ENCODE measurements around the gene RET. TPM values are rescaled to one million over a fixed set of nuclear protein-coding genes. Genes with fewer than 3 reads are reported as not detected.

Gene RET
- total RNA-seq, 2 donors from 2014 or later: 0.14 TPM; not detected in 1

DNA sequence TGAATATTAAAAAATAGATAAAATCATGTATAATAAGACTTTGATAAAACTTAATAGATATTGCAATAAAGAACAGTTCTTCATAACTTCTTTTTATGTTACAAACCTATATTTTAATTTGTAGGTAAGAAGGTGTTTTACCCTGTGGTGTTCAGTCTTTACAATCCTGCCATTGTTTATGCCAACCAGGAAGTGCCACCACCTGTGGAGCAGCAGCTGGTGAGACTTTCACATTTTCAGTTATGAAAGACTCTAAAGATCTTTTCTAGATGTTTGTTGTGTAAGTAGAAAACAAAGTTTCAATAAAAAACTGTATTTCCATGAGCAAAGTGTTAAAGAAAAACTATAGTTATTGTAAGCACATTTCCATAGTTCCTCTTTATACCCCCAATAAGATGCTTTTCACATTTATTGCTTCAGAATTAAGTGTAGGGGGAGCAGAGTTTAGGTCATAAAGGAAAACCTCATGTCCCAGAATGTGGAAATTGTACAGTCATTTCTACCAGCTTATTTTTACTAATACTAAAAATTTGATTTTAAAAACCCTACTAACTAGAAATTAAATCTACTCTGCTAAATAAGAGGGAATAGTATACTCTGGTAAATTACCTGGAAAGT, 90.1 kb downstream of the RET start:
- H3K36me3 ChIP-seq: peaks cover 15% of the 10 kb centered on the region

DNA sequence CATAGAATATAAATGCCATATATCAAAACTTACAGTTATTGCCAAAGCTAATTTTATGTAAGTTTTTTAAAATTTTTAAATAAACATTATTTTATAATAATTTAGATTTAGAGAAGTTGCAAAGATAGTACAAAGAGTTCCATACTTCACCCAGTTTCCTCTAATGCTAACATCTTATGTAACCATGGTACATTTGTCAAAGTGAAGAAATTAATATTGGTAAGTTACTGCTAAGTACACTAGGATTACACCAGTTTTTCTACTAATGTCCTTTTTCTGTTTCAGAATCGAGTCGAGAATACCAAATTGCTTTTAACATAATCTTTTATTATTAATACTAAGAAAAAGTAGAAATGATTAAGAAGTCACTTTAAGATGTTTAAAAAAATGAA, 90.6 kb downstream of the RET start:
- ATAC-seq (ENCODE audit: insufficient number of reproducible peaks, low FRiP score, low read depth) (no peak), DNase-seq (ENCODE audit: low spot score) (no peak)
- Histone ChIP-seq H3K36me3 (peaks cover 10% of the 10 kb centered on the region), H3K27me3 (replicated peaks; ENCODE audit: insufficient read depth) (no peaks in the 10 kb centered on the region), H3K4me1 (ENCODE audit: control insufficient read depth in 1 of 2, low read depth in 2 of 2) (no peaks in the 10 kb centered on the region), H3K27ac (no peak overlapping the region), H3K9me3 (no peaks in the 10 kb centered on the region), H3K4me3 (no peak overlapping the region)
- TF ChIP-seq, protein P1, sequence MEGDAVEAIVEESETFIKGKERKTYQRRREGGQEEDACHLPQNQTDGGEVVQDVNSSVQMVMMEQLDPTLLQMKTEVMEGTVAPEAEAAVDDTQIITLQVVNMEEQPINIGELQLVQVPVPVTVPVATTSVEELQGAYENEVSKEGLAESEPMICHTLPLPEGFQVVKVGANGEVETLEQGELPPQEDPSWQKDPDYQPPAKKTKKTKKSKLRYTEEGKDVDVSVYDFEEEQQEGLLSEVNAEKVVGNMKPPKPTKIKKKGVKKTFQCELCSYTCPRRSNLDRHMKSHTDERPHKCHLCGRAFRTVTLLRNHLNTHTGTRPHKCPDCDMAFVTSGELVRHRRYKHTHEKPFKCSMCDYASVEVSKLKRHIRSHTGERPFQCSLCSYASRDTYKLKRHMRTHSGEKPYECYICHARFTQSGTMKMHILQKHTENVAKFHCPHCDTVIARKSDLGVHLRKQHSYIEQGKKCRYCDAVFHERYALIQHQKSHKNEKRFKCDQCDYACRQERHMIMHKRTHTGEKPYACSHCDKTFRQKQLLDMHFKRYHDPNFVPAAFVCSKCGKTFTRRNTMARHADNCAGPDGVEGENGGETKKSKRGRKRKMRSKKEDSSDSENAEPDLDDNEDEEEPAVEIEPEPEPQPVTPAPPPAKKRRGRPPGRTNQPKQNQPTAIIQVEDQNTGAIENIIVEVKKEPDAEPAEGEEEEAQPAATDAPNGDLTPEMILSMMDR (IDR thresholded peaks at IDR 0.05): no peak

More for the DNA sequence above, 90.1 kb downstream of the RET start:
- no peak for ATAC-seq (ENCODE audit: insufficient number of reproducible peaks, low FRiP score, low read depth)
- TF ChIP-seq, protein P1 (IDR thresholded peaks at IDR 0.05): no peak
- Histone ChIP-seq H3K27me3 (replicated peaks; ENCODE audit: insufficient read depth) (no peaks in the 10 kb centered on the region), H3K9me3 (no peaks in the 10 kb centered on the region), H3K4me1 (ENCODE audit: control insufficient read depth in 1 of 2, low read depth in 2 of 2) (no peaks in the 10 kb centered on the region), H3K27ac (no peak overlapping the region), H3K4me3 (no peak overlapping the region)
- DNase-seq (ENCODE audit: low spot score): no peak

DNA sequence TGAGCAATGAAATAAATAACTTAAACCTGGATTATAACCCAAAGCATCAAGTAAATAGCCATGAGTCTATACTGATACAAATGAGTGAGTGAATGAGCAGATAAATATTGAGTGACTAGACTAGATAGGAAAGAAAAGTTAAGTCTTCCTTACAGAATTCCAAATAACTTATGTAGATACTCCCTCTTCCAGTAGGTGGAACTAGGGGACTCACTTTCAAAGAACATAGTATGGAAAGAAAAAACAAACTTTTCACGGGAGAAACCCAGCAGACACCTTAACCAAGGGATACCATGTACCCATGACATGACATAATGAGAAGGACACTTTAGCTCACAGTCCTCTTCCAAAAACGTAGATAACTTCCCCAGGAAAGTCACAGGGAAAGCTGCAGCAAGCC, 93.6 kb downstream of the RET start:
- no peaks in the 10 kb centered on the region for H3K27me3 ChIP-seq (replicated peaks; ENCODE audit: insufficient read depth)
- H3K27ac ChIP-seq: no peak overlapping the region
- no peak overlapping the region for H3K4me3 ChIP-seq
- ATAC-seq (ENCODE audit: insufficient number of reproducible peaks, low FRiP score, low read depth) (no peak), DNase-seq (ENCODE audit: low spot score) (no peak)
- peaks cover 4% of the 10 kb centered on the region for H3K36me3 ChIP-seq
- TF ChIP-seq, protein P1 (IDR thresholded peaks at IDR 0.05): no peak
- no peaks in the 10 kb centered on the region for H3K9me3 ChIP-seq
- no peaks in the 10 kb centered on the region for H3K4me1 ChIP-seq (ENCODE audit: control insufficient read depth in 1 of 2, low read depth in 2 of 2)

DNA sequence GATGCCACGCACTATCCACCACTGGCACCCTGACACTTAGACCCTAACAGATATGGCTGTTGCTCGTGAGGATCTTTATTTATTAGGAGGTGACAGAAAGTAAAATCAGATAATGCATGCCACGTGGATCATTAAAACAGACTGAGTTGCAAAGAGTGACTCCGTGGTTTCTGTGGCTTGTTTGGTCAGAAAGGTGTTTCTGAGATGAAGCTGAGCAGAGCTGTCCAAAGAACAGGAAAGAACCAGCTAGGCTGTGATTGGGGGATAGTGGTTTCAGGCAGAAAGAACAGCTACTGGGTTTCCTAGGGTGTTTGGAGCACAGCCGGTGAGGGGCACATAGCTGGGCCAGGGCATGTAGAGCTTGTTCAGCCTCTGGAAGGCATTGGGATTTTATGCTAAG, 95.8 kb downstream of the RET start:
- DNase-seq (ENCODE audit: low spot score) (no peak), ATAC-seq (ENCODE audit: insufficient number of reproducible peaks, low FRiP score, low read depth) (no peak)
- H3K9me3 ChIP-seq: no peaks in the 10 kb centered on the region
- TF ChIP-seq, protein P1 (IDR thresholded peaks at IDR 0.05): no peak
- H3K4me1 ChIP-seq (ENCODE audit: control insufficient read depth in 1 of 2, low read depth in 2 of 2): no peaks in the 10 kb centered on the region
- H3K27ac ChIP-seq: no peak overlapping the region
- H3K36me3 ChIP-seq: peaks cover 16% of the 10 kb centered on the region
- H3K27me3 ChIP-seq (replicated peaks; ENCODE audit: insufficient read depth): no peaks in the 10 kb centered on the region
- no peak overlapping the region for H3K4me3 ChIP-seq

DNA sequence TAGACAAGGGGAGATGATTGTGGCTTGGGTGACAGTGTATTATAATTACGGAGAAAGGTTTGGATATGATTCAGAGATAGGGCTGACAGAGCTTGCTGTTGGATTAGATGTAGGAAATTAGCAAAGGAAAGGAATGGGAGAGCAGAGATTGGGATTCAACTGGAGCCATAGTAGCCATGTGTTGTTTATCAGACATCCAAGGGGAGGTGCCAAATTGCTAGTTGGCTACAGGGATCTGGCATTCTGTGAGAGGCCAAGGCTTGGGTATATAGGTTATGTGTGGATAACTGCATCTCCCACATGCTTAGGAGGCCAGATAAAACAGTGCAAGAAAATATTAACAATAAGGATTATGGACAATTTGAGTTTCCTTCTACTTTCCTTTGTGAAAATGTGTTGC, 96.3 kb downstream of the RET start:
- TF ChIP-seq, protein P1 (IDR thresholded peaks at IDR 0.05): no peak
- Histone ChIP-seq H3K36me3 (peaks cover 19% of the 10 kb centered on the region), H3K4me3 (no peak overlapping the region), H3K27ac (no peak overlapping the region), H3K4me1 (ENCODE audit: control insufficient read depth in 1 of 2, low read depth in 2 of 2) (no peaks in the 10 kb centered on the region), H3K9me3 (no peaks in the 10 kb centered on the region), H3K27me3 (replicated peaks; ENCODE audit: insufficient read depth) (no peaks in the 10 kb centered on the region)
- no peak for ATAC-seq (ENCODE audit: insufficient number of reproducible peaks, low FRiP score, low read depth)
- no peak for DNase-seq (ENCODE audit: low spot score)

Measured in thoracic aorta (tissue), 2 donors.